GM21423 (cell line): ENCODE results near the gene CRABP2.

ENCODE experiments used
- ATAC-seq: cut with Tn5 transposase; IDR thresholded peaks from one replicate; pipeline ENCODE4 v1.9.1; 2021; ENCODE audit warnings: mild to moderate bottlenecking, moderate library complexity; ENCODE audit not compliant: unreplicated experiment

CRABP2 gene

DNA sequence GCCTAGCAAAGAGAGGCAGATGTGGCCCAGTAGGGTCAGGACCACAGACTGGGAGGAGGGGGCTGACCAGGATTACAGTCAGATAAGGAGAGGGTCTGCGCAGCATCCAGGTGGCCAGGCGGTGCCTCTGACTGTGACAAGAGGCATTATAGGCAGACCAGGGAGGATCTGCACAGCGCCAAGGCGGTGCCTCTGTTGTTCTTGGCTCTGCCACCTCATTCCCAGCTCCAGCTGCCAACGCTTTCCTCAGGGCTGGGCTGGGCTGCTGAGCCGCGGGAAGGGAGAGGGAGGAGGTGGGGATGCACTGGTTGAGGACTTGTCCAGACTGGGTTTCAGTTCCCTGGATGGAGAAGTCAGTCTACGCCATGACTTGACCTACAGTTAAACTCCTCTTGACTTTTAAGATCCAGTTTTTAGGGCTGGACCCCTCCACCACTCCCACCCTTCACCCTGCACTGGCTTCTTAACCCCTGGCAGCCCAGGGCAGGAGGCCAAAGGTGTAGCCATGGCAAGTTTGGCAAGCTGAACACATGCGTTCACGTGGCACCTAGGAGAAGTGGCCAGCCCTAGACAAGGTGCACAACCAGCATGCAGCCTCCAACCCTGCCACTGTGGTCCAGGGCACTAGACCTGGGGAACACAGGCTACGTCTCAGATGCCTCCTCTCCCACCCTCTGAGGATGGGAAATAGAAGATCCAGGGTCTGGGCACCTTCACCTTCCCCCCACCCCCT is 4.5 kb upstream of the CRABP2 start:
- no peak for ATAC-seq

DNA sequence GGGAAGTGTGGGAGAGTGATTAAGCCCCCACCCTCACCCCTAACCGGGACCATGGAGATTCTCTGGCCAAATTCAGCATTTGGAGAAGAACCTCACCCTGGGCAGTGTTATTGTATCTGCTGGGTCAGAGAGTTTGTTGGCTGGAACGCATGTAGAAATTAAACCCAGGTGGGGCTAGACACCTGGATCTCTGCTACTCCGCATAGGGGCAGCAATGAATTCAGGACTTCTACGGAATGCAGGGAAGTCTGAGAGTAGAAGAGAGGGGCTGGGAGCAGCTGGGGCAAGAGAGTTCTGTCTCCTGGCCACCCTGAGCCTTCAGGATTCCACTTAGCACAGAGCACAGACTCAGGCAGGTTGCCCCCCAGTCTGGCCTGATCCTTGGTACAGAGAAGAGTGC is 3.6 kb upstream of the CRABP2 start:
- no peak for ATAC-seq

DNA sequence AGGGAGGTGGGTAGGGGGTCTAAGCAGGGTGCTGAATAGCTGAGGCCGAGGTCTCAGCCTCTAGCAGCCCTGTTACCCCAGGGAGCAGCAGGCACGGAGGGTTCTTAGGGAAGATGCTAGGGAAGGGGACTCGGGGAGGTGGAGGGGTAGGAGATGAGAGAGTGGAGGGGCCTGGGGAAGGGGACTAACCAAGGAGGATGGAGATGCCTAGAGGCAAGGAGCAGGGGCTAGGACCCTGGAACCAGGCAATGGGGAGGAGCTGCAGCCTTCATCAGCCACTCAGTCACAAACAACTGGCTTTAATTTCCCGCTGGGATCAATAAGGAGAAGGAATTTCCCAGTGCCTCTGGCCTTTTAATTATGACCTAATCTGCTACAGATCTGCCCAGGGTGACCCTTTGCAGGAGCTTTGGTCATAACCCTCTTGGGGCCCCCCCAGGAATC is 2.9 kb upstream of the CRABP2 start:
- no peak for ATAC-seq

DNA sequence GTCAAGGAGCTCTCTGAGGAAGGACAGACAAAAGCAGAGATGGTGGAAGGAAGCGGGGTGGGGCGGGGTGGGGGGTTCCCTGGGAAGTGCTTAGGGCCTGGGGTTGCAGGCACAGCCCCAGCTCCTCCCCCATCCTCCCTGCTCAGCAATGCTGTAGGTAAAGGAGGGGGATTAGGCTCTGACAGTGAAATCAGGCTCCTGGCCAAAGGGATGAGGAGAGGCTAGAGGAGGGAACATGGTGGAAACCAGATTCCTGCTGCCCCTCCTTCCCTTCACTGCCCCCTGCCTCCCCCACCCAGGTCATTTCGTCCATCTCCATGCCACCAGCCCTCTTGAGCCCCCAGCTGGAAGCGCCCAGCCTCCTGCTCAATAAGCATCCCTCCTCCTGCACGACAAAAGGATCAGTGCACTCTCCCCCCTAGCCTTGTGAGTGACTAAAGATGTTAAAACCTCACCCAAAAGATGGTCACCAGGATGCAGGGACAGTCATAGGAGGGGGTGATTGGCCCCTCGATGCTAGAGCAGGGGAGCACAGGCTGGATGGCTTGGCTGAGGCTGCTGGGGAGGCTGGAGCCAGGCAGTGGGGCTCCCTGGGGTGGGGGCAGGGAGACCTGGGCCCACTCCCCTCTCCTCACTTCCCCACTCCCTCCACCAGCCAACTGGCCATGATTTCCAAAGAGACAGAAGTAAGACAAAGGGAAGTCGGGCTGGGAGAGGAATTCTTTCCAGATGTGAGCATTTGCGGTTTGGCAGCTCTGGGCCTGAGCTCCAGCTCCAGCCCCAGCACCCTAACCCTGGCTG is 2.2 kb upstream of the CRABP2 start:
- ATAC-seq, result no peak

DNA sequence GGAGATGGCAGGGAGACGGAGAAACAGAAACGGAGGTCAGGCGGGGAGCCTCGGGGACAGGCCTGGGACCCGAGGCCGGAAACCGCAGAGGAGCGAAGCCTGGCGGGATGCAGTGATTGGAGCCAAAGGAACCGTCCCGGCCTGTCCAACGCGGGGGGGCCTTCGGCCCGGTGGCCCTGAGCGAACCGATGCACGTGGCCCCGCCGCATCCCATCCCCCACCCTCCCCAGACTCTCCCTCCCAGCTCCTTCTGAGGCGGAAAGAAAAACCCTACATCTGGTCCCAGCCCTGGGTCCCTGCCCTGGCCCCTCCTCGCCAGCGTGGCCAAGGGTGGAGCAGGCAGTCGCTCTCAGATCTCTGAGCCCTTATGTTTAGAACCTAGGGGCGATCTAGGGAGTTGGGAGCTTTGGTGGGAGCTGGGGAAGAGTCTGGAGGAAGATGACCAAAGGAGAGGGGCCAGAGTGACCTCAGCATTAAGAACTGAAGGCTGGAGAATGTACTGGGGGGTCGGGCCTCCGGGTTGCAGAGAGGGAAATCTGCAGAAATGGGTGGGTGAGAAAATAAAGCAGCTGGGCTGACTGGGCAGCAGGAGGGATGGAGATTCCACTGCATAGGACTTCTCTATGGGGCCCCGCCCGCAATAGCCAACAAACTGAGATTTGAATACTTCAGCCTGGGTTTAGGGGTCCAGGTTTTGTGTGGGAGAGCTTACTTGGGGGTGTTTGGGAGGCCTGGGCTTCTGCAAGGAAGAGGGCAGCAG is 1.5 kb upstream of the CRABP2 start:
- ATAC-seq, result no peak

DNA sequence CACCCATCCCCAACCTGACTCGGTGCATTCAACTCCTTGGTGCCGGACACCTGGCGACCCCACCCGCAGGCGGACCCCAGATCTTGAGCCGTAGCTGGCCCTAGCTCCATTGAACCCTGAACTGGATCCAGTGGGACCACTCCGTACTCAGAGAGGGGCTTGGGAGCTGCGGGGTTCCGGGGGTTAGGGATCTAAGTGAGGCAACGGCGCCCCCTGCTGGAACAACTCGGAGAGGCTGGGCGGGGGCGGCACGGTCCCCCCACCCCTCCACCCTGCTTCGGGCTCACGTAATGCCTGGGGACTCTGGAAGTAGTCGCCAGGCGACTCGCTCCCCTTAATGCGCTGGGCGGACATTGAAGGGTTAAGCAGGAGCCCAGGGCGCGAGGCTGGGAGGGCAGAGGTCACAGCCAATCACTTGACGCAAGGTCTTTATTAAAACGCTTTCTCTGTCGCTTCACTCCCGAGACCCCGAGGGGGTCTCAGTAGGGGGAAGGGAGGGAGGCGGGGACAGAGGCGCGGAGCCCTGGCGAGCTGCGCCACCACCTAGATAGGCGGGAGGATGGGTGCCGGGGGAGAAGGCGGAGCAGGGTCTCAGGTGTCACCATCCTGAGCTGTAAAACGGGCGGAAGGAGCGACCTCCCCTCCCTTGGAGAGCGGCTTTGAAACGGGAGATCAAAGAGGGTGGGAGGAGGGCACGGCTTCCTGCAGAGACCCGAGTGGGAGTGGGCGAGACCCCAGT is 704 bp upstream of the CRABP2 start:
- ATAC-seq, result no peak

DNA sequence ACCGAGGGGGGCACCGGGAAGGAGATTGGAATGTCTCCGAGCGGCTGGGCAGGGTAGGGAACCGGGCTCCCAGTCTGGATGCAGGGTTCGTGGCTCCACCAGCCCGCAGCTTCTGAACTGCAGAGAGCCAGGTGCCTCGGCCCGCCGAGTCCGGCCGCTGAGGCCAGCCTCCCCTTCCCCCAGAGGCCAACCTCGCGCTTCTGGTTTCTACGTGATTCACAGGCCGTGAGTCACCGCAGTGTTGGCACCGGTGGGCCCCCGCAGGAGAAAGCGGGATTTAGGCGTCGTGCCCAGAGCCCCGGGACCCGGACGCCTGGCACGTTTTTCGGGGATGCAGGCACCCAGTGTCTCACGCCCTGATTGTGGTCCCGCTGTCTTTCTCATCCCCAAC is 458 bp downstream of the CRABP2 start:
- no peak for ATAC-seq

DNA sequence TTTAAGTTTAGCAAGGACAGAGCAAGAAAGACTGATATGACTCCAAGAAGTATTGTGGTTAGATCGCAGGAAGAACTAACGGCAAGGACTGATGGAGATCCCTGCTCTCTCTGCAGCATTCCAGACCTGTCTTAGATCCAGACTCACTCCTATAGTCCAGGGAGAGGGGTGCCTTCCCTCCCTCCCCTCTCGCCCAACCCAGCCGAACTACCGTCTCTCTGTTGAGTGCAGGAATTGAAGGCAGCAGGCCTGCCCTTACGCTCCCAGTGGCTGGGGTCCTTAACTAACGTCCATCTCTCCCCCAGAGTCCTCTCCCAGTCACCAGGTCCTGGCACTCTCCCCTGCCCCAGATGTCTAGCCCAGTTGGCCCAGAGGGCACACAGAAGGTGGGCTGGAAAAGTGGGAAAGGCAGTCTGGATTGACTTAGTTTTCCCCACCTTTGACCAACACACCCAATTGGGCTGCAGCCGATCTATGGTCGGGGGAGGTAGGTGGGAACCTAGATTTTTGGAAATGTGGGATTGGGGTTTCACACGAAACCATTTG is 1.1 kb downstream of the CRABP2 start:
- no peak for ATAC-seq

DNA sequence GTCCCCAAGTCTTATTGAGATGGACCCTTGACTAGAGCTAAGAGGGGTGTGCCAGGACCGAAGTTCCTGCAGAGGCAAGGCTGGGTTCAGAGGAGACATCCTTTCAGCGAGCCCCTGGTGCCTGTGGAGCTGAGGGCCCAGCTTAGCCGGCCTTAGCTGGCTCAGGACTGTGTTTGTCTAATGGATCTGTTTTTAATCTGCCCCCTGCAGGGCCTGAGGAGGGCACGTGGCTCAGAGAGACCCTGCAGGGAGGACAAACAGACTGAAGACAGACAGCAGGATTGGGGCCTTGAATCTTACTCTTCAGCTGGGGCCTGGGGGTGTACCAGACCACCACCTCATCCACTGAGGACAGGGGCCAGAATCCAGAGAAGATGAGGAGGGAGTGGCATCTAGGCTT is 1.6 kb downstream of the CRABP2 start:
- ATAC-seq, result no peak

DNA sequence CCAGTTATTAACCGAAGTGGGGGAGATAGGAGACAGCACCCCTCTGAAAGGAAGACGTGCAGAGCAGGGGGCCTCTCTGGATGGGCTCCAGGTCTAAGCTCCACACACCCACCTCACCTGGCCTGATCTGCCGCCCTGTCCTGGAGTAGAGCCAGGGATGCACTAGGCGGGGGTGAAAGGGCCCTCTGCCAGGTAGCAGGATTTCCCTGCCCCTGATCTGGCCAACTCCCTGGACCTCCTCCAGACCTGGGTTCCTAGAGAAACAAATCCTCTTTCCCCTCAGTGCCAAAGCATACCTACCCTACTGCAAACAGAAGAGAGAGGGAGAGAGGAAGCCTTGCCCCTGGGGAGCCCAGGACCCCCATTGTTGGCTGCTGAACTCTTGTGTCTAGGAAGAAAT is 2.0 kb downstream of the CRABP2 start:
- ATAC-seq, result no peak

DNA sequence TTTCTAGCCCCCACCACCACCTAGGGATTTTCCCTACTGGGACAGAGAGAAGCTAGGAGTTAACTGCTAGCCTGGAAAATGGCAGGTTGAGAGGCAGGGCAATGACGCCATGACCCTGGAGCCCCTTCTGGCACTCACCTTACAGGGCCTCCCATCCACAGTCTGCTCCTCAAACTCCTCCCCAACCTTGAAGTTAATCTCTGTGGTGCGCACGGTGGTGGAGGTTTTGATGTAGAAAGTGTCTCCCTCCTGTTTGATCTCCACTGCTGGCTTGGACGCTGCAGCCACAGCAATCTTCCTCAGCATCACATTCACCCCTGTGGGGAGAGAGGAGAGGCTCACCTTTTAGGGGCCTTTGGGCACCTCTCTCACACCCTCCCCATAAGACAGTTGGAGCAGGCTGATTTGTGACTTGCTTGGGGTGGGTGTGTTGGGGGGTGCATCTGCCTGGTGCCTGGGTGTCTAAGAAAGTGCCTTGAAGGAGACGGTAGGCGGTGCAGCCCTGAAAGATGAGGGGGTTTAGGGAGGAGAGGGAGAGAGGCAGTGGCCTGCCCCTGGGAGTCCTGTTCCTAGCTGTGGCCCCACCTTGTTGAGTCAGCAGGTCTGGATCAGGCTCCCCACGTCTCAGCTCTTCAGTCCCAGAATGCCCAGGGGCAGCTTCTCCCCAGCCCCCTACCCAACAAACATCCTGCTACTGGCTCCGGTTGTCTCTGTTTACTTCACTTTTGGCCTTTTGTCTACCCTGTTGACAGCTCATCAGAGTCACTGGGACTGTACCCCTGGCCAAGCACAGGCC is 4.4 kb downstream of the CRABP2 start:
- ATAC-seq, result no peak

DNA sequence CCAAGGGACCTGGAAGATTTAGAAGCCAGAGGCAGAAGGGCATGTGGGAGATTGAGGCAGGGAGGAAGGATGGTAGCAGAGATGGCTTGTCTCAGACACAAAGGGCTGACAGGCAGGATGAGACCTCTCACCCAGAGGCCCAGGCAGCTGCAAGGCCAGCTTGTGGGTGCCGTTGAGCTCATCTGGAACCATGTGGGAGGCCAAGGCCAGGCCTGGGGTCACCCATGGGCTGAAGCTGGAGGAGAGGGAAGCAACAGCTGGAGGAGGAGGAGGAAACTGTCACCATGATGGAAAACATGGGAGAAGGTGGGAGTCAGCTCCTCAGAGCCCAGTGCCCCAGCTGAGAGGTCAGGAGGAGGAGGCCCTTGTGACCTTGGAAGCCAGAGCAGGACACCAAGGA is 6.4 kb downstream of the CRABP2 start:
- ATAC-seq, result no peak

DNA sequence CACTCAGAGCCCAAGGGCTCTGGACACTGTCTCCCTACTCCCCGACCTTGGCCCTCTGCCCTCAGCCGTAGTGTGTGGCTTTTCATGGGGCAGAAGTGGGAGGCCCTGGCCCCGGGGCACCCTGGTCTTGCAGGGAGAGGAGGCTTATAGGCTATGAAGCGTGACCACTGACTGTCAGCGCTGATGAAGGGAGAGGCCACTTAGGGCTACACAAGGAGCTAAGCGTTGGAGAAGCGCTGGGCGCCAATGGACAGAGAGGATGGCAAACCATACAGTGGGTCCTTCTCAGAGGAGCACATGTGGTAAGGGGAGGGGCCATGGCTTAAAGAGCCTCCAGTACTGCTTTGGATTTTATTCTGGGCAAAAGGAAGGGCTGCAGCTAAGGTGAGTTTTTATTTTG is 7.9 kb downstream of the CRABP2 start:
- no peak for ATAC-seq

DNA sequence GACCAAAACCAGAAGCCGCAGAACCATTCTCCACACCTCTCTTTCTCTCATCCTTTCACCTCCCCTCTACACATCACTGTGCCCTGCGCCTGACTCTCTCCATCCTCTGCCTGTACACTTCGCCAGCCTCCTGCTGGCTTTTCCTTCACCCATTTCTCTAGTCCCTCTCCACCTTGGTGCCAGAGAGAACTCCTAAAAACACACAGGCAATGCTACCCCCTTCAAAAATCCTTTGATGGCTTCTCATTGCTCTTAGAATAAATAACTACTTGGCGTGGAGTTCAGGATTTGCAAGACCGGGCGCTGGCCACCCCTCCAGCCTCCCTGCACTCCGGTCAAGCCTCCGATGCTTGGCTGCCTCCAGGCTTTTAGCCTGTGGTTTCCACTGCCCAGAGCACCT is 8.6 kb downstream of the CRABP2 start:
- ATAC-seq, result no peak

DNA sequence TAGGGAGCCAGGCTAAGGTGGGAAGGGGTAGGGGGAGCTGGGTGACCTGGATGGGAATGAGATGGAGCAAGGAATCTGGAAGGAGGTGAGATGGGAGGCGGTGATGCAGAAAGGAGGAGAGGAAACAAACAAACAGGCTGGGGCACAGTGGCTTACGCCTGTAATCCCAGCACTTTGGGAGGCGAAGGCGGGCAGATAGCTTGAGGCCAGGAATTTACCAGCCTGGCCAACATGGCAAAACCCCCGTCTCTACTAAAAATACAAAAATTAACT is 10.8 kb downstream of the CRABP2 start:
- ATAC-seq, result no peak

DNA sequence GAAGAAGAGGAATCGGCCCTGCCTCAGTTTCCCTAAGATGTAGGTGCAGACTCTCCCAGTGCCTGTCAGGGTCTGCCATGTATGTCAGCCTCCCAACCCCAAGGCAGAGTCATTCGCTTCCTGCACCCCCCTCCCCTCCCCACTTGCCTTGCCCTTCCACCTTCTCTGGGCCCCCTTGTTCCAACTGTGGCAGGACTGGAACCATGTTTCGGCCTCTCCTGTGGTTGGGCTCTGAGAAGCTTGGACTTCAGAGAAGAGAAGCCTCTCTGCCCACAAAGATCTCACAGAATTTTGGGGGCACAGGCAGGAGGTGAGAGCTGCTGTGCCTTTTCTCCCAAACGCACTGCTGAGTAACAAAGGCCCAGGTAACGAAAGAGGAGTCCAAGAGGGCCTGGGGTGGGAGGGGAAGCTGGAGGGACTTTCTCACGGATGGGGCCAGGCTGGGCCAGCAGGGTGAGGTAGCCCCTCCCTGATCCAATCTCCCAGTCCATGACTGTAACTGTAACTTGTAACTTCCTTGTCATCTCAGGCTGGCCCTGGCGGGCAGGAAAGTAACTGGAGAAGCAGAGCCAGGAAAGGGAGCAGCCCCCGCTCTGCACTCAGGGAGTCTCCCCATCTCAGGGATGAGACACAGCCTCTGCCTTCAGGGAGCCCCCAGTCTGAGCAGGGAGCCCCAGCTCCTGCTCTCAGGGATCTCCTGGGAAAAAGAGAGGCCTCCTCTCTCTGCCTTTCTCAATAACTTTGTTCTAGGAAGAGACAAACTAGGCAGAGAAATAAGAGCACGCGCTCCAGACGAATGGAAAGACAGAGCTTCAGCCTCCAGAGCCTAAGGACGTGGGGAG is 11.3 kb downstream of the CRABP2 start:
- no peak for ATAC-seq

DNA sequence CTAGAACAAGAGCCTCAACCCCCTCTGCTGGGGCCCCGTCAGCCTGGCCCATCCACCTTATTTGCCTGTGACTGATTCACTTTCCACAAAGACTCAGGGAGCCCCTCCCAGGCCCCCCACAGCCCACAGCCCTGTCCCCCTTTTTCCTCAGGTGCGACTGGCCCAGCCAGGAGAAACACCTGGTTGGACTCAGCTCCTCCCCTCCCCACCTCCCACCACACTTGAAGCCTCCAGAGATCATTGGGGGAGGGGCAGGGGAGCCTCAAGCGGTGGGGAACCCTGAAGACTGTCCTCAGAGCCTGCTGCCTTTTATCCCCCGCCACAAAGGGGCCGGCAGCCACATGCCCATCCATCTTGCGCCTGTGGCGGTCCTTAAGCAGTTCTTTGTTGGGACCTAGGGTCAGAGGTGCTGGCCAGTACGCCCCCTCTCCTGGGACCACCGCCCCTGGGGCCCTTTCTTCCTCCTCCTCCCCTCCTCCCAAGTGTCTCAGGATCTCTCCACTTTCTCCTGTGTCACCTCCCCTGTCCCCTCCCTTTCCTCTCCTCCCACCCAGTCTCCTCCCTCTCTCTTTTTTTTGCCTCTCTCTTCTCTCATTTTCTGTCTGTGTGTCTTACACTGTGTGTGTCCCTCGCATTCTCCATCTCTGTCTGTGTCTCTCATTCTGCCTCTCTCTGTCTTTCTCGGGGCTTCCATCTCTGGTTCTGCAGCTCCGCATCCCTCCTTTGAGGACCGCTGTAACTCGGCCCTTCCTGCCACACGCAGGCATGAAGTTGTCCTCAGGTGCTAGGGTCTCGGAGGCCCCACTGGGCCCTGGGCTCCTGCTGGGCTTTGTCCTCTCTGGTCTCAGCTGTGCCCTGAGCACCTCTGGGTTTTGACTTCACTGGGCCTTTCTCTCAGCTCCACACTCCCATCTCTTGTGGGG is 12.2 kb downstream of the CRABP2 start:
- ATAC-seq, result no peak

DNA sequence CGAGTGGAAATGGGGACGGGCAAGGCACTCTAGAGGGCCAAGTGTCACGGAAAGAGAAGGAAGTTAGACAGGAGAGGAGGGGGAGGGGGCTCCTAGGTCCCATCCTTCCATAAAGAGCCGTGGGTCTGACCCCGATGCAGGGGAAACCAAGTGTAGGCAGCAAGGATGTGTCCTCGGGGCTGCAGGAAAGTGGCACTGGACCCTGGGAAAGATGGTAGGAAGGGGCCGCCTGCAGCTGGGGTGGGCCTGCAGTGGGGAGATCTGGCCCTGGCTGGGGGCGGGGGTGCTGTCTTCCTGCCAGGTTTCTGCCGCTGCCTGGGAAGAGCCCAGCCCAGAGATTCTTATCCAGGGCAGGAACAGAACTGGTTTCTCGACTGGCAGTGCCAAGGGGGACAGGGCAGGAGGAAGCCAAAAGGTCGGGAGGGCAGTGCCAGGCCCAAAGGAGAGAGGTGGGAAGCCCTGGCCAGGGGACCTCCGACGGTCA is 12.9 kb downstream of the CRABP2 start:
- no peak for ATAC-seq
